NCI-H1417 (cell line): ENCODE results near the gene BMPR1A.
"Not testable (repeated sequence)": the region's sequence is repeated elsewhere in the genome, so short reads cannot be mapped to it uniquely, and the experiment has no call there.

Experiments
- DNase-seq, 3 experiments: peaks; one replicate each; lab custom pipeline; 2025; lab: John Stamatoyannopoulos, UW

The BMPR1A gene

GRCh38 chr10:86941991-86942421 lies 185.6 kb downstream of the BMPR1A start:
- no peak for DNase-seq

GRCh38 chr10:86942441-86943315 lies 186.3 kb downstream of the BMPR1A start:
- no peak for DNase-seq

- no peak for DNase-seq
Observed at GRCh38 chr10:86943316-86944030, 187.1 kb downstream of the BMPR1A start.

GRCh38 chr10:86944031-86944419 lies 187.6 kb downstream of the BMPR1A start:
- no peak for DNase-seq

- no peak for DNase-seq
Observed at GRCh38 chr10:86944471-86944870, 188.1 kb downstream of the BMPR1A start.

- DNase-seq: no peak
Observed at GRCh38 chr10:86944907-86945306, 188.5 kb downstream of the BMPR1A start.

GRCh38 chr10:86945361-86946212 lies 189.2 kb downstream of the BMPR1A start:
- DNase-seq: no peak

GRCh38 chr10:86946213-86947155 lies 190.1 kb downstream of the BMPR1A start:
- DNase-seq: peak; percentile 2 to 51 (median 6)

- not testable (repeated sequence) for DNase-seq
Observed at GRCh38 chr10:86947806-86948205, 191.4 kb downstream of the BMPR1A start.

- DNase-seq: no peak
Observed at GRCh38 chr10:86950349-86950748, 193.9 kb downstream of the BMPR1A start.

GRCh38 chr10:86951184-86951761 lies 194.9 kb downstream of the BMPR1A start:
- no peak for DNase-seq

- no peak for DNase-seq
Observed at GRCh38 chr10:86952106-86952505, 195.7 kb downstream of the BMPR1A start.

GRCh38 chr10:86952697-86953096 lies 196.3 kb downstream of the BMPR1A start:
- not testable (repeated sequence) for DNase-seq

- DNase-seq: no peak
Observed at GRCh38 chr10:86953747-86954680, 197.6 kb downstream of the BMPR1A start.

GRCh38 chr10:86954681-86955500 lies 198.5 kb downstream of the BMPR1A start:
- no peak for DNase-seq

- DNase-seq: no peak
Observed at GRCh38 chr10:86955501-86956194, 199.2 kb downstream of the BMPR1A start.

GRCh38 chr10:86956195-86956847 lies 199.9 kb downstream of the BMPR1A start:
- DNase-seq: no peak
